HepG2 (cell line): ENCODE results near the gene PGPEP1. TPM values are rescaled to one million over a fixed set of nuclear protein-coding genes. Genes with fewer than 3 reads are reported as not detected.

Source experiments
- ADNP ChIP-seq: sonication (generic); formaldehyde crosslinking; IDR thresholded peaks from 2 replicates; pipeline ENCODE4 v1.4.0; 2020; ENCODE audit warnings: missing genetic modification reagents
- FOXA1 ChIP-seq, 2 experiments: fragments of 450-650 bp in 1 of 2; sonication (generic) in 1 of 2; formaldehyde crosslinking in 1 of 2; IDR thresholded peaks; 2 replicates each; pipeline versions ENCODE4 v1.4.0 to v1.6.1; 2016 to 2020; ENCODE audit warnings: missing genetic modification reagents in 1 of 2
- GATA4 ChIP-seq: sonication (generic); IDR thresholded peaks from 2 replicates; pipeline ENCODE4 v1.6.1; 2016; ENCODE audit warnings: antibody characterized with exemption, low read depth, borderline replicate concordance
- KMT2B ChIP-seq: IDR thresholded peaks from 2 replicates; pipeline ENCODE4 v1.6.1; 2016; ENCODE audit warnings: missing genetic modification reagents, missing compliant biosample characterization
- MEF2D ChIP-seq: sonication (generic); formaldehyde crosslinking; IDR thresholded peaks from 2 replicates; pipeline ENCODE4 v1.5.1; 2020; ENCODE audit warnings: mild to moderate bottlenecking, missing genetic modification reagents
- NCOA2 ChIP-seq: sonication (generic); formaldehyde crosslinking; IDR thresholded peaks from 2 replicates; pipeline ENCODE4 v1.8.0; 2022; ENCODE audit warnings: inconsistent platforms
- PTBP1 ChIP-seq: fragments of 200-400 bp; formaldehyde crosslinking; IDR thresholded peaks from 2 replicates; pipeline ENCODE4 v1.6.1; 2018; ENCODE audit warnings: low read length, low read depth; ENCODE audit not compliant: poor library complexity, severe bottlenecking
- ZC3H13 ChIP-seq: sonication (generic); formaldehyde crosslinking; IDR thresholded peaks from 2 replicates; pipeline ENCODE4 v1.8.1; 2023; ENCODE audit warnings: mild to moderate bottlenecking, missing genetic modification reagents, moderate library complexity
- ZNF10 ChIP-seq: sonication (generic); formaldehyde crosslinking; IDR thresholded peaks from 2 replicates; pipeline ENCODE4 v1.4.0; 2020; ENCODE audit warnings: mild to moderate bottlenecking, low read depth, missing genetic modification reagents, borderline replicate concordance
- ZNF224 ChIP-seq: sonication (generic); formaldehyde crosslinking; IDR thresholded peaks from 2 replicates; pipeline ENCODE4 v1.5.0; 2020; ENCODE audit warnings: mild to moderate bottlenecking, missing genetic modification reagents
- ZNF337 ChIP-seq: sonication (generic); formaldehyde crosslinking; IDR thresholded peaks from 2 replicates; pipeline ENCODE4 v1.5.1; 2020; ENCODE audit warnings: missing genetic modification reagents, low read depth, mild to moderate bottlenecking, borderline replicate concordance
- ZNF670 ChIP-seq: sonication (generic); formaldehyde crosslinking; IDR thresholded peaks from 2 replicates; pipeline ENCODE4 v1.8.0; 2022; ENCODE audit warnings: mild to moderate bottlenecking, missing genetic modification reagents, borderline replicate concordance
- polyA plus RNA-seq, 8 experiments: library from polyadenylated mRNA; depleted of rRNA in 3 of 8; stranded (reverse) in 7 of 8; unstranded in 1 of 8; fragments of >200 nt; fragmentation: Illumina TruSeq in 4 of 8; extraction: Trizol in 4 of 8; gene quantifications; 2 replicates each; pipeline versions ENCODE4 v1.2.1 to v1.2.3, GENCODE V29; 2011 to 2016; ENCODE audit warnings: low read depth in 4 of 8, missing spikeins in 1 of 8, mixed read lengths in 1 of 8; ENCODE audit not compliant: insufficient read depth in 1 of 8
- total RNA-seq, 5 experiments: library from RNA; depleted of rRNA; stranded (reverse); fragments of >200 nt; fragmentation: Illumina TruSeq; extraction: Trizol; gene quantifications; 2 replicates each; pipeline ENCODE4 v1.2.3, GENCODE V29; 2016; ENCODE audit warnings: low read depth in 1 of 5
- TF ChIP-seq, protein P1 (sequence below): sonication (generic); formaldehyde crosslinking; IDR thresholded peaks from 2 replicates; pipeline ENCODE4 v1.4.0; 2020; ENCODE audit warnings: mild to moderate bottlenecking, missing genetic modification reagents, borderline replicate concordance
- TF ChIP-seq, protein P2 (sequence below): sonication (generic); formaldehyde crosslinking; IDR thresholded peaks from 2 replicates; pipeline ENCODE4 v1.4.0; 2020; ENCODE audit warnings: missing genetic modification reagents
- TF ChIP-seq, protein P3 (sequence below): IDR thresholded peaks from 2 replicates; pipeline ENCODE4 v1.4.0; 2020; ENCODE audit warnings: mild to moderate bottlenecking, missing genetic modification reagents
- TF ChIP-seq, protein P4 (sequence below): sonication (generic); formaldehyde crosslinking; IDR thresholded peaks from 2 replicates; pipeline ENCODE4 v1.8.0; 2022; ENCODE audit warnings: missing genetic modification reagents, mild to moderate bottlenecking, moderate library complexity, borderline replicate concordance

The PGPEP1 gene
- total and polyA plus RNA-seq, 2 of the 13 experiments (the other 11 are each of a cell fraction or from before 2014, with no cell fraction given): 53.1 to 56.6 TPM

DNA sequence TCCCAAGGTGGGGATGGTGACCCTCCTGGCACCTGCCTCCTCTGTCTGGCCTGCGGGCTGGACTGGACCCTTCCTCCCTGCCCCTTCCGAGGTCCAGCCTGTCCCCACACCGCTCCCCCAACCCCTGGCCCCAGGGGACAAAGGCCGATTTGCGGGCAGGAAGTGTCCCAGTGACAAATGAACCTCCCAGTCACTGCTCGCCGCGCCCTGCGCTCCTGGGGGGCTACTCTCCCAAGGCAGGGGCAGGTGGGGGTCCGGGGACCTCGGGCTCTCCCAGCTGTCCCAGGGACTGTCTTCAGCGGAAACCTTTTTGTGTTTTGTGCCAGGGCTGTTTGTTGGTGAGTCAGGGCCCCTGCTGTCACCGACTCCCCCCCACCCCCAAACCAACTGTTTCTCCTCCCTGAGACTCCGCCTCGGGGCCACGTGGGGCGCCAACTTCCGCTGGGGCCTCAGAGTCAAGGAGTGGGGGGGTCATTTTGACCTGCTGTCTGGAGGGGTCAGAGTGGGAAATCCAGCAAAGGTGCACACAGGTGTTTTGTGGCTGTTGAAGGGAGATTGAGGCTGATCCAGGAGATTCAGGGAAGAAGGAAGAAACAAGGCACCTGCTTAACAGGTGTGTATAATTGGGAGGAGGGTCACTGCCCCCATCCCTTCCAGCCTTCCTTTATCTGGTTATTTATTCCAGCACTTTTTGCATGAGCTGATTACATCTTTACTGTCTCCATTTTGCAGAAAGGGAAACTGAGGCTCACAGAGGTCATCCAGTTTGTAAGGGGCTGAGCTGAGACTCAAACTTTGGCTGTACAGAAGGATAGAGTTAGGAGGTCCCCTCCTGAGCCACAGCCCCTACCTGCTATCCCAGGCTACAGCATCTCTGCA lies 831 bp downstream of the PGPEP1 start (continued):
- TF ChIP-seq, protein P1, sequence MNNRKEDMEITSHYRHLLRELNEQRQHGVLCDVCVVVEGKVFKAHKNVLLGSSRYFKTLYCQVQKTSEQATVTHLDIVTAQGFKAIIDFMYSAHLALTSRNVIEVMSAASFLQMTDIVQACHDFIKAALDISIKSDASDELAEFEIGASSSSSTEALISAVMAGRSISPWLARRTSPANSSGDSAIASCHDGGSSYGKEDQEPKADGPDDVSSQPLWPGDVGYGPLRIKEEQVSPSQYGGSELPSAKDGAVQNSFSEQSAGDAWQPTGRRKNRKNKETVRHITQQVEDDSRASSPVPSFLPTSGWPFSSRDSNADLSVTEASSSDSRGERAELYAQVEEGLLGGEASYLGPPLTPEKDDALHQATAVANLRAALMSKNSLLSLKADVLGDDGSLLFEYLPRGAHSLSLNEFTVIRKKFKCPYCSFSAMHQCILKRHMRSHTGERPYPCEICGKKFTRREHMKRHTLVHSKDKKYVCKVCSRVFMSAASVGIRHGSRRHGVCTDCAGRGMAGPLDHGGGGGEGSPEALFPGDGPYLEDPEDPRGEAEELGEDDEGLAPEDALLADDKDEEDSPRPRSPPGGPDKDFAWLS (CRISPR knock-in tag): no peak
- TF ChIP-seq, protein P2, sequence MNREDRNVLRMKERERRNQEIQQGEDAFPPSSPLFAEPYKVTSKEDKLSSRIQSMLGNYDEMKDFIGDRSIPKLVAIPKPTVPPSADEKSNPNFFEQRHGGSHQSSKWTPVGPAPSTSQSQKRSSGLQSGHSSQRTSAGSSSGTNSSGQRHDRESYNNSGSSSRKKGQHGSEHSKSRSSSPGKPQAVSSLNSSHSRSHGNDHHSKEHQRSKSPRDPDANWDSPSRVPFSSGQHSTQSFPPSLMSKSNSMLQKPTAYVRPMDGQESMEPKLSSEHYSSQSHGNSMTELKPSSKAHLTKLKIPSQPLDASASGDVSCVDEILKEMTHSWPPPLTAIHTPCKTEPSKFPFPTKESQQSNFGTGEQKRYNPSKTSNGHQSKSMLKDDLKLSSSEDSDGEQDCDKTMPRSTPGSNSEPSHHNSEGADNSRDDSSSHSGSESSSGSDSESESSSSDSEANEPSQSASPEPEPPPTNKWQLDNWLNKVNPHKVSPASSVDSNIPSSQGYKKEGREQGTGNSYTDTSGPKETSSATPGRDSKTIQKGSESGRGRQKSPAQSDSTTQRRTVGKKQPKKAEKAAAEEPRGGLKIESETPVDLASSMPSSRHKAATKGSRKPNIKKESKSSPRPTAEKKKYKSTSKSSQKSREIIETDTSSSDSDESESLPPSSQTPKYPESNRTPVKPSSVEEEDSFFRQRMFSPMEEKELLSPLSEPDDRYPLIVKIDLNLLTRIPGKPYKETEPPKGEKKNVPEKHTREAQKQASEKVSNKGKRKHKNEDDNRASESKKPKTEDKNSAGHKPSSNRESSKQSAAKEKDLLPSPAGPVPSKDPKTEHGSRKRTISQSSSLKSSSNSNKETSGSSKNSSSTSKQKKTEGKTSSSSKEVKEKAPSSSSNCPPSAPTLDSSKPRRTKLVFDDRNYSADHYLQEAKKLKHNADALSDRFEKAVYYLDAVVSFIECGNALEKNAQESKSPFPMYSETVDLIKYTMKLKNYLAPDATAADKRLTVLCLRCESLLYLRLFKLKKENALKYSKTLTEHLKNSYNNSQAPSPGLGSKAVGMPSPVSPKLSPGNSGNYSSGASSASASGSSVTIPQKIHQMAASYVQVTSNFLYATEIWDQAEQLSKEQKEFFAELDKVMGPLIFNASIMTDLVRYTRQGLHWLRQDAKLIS (CRISPR knock-in tag): 0 out of 2 replicates have a peak, but pooled peaks have one; percentile 26
- TF ChIP-seq, protein P3, sequence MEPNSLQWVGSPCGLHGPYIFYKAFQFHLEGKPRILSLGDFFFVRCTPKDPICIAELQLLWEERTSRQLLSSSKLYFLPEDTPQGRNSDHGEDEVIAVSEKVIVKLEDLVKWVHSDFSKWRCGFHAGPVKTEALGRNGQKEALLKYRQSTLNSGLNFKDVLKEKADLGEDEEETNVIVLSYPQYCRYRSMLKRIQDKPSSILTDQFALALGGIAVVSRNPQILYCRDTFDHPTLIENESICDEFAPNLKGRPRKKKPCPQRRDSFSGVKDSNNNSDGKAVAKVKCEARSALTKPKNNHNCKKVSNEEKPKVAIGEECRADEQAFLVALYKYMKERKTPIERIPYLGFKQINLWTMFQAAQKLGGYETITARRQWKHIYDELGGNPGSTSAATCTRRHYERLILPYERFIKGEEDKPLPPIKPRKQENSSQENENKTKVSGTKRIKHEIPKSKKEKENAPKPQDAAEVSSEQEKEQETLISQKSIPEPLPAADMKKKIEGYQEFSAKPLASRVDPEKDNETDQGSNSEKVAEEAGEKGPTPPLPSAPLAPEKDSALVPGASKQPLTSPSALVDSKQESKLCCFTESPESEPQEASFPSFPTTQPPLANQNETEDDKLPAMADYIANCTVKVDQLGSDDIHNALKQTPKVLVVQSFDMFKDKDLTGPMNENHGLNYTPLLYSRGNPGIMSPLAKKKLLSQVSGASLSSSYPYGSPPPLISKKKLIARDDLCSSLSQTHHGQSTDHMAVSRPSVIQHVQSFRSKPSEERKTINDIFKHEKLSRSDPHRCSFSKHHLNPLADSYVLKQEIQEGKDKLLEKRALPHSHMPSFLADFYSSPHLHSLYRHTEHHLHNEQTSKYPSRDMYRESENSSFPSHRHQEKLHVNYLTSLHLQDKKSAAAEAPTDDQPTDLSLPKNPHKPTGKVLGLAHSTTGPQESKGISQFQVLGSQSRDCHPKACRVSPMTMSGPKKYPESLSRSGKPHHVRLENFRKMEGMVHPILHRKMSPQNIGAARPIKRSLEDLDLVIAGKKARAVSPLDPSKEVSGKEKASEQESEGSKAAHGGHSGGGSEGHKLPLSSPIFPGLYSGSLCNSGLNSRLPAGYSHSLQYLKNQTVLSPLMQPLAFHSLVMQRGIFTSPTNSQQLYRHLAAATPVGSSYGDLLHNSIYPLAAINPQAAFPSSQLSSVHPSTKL (CRISPR knock-in tag): peak; percentile 35
- TF ChIP-seq PTBP1 (peak; percentile 17), NCOA2 (0 out of 2 replicates have a peak, but pooled peaks have one; percentile 17), ZNF10 (no peak), ZNF224 (CRISPR knock-in tag) (no peak), GATA4 (peak; percentile 19; the same call in 1 of the 2 replicates), ZC3H13 (CRISPR knock-in tag) (no peak), MEF2D (CRISPR knock-in tag) (peak; percentile 40; the same call in 1 of the 2 replicates), ADNP (CRISPR knock-in tag) (no peak), KMT2B (peak; percentile 65; the same call in 1 of the 2 replicates), FOXA1 (IDR thresholded peaks at IDR 0.05) (no peak), FOXA1 (CRISPR knock-in tag; IDR thresholded peaks at IDR 0.05) (0 out of 2 replicates have a peak, but pooled peaks have one; percentile 8), ZNF337 (CRISPR knock-in tag) (no peak), ZNF670 (CRISPR knock-in tag) (no peak)
- TF ChIP-seq, protein P4, sequence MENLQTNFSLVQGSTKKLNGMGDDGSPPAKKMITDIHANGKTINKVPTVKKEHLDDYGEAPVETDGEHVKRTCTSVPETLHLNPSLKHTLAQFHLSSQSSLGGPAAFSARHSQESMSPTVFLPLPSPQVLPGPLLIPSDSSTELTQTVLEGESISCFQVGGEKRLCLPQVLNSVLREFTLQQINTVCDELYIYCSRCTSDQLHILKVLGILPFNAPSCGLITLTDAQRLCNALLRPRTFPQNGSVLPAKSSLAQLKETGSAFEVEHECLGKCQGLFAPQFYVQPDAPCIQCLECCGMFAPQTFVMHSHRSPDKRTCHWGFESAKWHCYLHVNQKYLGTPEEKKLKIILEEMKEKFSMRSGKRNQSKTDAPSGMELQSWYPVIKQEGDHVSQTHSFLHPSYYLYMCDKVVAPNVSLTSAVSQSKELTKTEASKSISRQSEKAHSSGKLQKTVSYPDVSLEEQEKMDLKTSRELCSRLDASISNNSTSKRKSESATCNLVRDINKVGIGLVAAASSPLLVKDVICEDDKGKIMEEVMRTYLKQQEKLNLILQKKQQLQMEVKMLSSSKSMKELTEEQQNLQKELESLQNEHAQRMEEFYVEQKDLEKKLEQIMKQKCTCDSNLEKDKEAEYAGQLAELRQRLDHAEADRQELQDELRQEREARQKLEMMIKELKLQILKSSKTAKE: 0 out of 2 replicates have a peak, but pooled peaks have one; percentile 41
